Breast epithelium (tissue), 4 donors: ENCODE results near the gene ILRUN. TPM values are rescaled to one million over a fixed set of nuclear protein-coding genes. Genes with fewer than 3 reads are reported as not detected.
"Not testable (repeated sequence)": the region's sequence is repeated elsewhere in the genome, so short reads cannot be mapped to it uniquely, and the experiment has no call there.

Experiments
- DNase-seq, 2 donors: peaks; one replicate each; pipeline ENCODE4 v3.0.0-alpha.2; 2019; ENCODE audit warnings: low spot score in 2 of 2
- H3K27ac ChIP-seq, 2 donors: fragments of 200-600 bp; sonication (generic) in 1 of 2; one replicate each; pipeline ENCODE4 v1.5.1; 2016 to 2019; ENCODE audit warnings: mild to moderate bottlenecking in 1 of 2
- H3K27me3 ChIP-seq, 2 donors: fragments of 200-600 bp; sonication (generic) in 1 of 2; one replicate each; pipeline versions ENCODE4 v1.5.1 to v1.6.0; 2017 to 2019; ENCODE audit warnings: control low read depth in 1 of 2, mild to moderate bottlenecking in 1 of 2
- H3K36me3 ChIP-seq: fragments of 200-600 bp; one replicate; pipeline ENCODE4 v1.5.1; 2019
- H3K4me1 ChIP-seq, 2 donors: fragments of 200-600 bp; sonication (generic); one replicate each; pipeline ENCODE4 v1.5.1; 2016 to 2019; ENCODE audit warnings: control low read depth in 1 of 2
- H3K4me3 ChIP-seq, 3 donors: fragments of 200-600 bp; sonication (generic); 1 replicate in 2 of 3; 2 replicates in 1 of 3; pipeline ENCODE4 v1.5.1; 2016 to 2019; ENCODE audit warnings: mild to moderate bottlenecking in 3 of 3, moderate library complexity in 2 of 3
- H3K9me3 ChIP-seq, 2 donors: fragments of 200-600 bp; sonication (generic) in 1 of 2; one replicate each; pipeline ENCODE4 v1.5.1; 2016 to 2019; ENCODE audit warnings: control low read depth in 1 of 2
- POLR2A ChIP-seq: fragments of 450-650 bp; IDR thresholded peaks from one replicate; pipeline ENCODE4 v1.6.1; 2016; ENCODE audit warnings: antibody characterized with exemption, mild to moderate bottlenecking, moderate library complexity
- POLR2AphosphoS5 ChIP-seq, 3 donors: sonication (generic); formaldehyde crosslinking; IDR thresholded peaks; one replicate each; pipeline ENCODE4 v1.6.1; 2017; ENCODE audit warnings: antibody characterized with exemption in 3 of 3
- intact Hi-C: fragments of 100-400 bp; cut with DNase I; formaldehyde crosslinking; loops from one replicate; pipeline ENCODE4 v1.15.1; 2023; ENCODE audit warnings: low total_unique reads
- total RNA-seq, 3 donors: library from RNA; depleted of rRNA; stranded (reverse); fragments of >200 nt; gene quantifications; one replicate each; pipeline ENCODE4 v1.1.0, GENCODE V29; 2016
- TF ChIP-seq, protein P1 (sequence below), 3 donors: fragments of 450-650 bp; IDR thresholded peaks; one replicate each; pipeline ENCODE4 v1.5.1; 2016 to 2017; ENCODE audit warnings: antibody characterized with exemption in 3 of 3, mild to moderate bottlenecking in 3 of 3, moderate library complexity in 3 of 3

ILRUN gene
- total RNA-seq, 3 donors from 2014 or later, result 58.3 to 87.1 (median 63.7) TPM

DNA sequence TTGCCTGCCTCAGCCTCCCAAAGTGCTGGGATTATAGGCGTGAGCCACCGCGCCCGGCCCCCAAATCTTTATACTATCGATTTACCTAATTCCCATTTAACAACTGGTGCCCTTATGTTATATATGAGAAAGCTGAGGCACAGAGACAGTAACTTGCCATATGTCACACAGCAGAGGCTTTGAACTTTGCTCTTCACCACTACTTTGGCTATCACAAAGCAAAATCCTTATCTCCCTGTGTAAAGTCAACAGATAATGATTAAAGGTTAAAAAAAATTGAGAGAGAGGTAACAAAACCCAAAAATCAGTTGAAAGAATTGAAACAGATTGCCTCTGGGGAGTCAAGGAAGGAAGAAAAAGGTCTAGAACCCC is 22.3 kb downstream of the ILRUN start:
- DNase-seq, result no peak
- intact Hi-C loops, result no loop called here
- no peaks in the 10 kb centered on the region for H3K27me3 ChIP-seq
- H3K36me3 ChIP-seq, result no peaks in the 10 kb centered on the region
- TF ChIP-seq POLR2A (no peak), POLR2AphosphoS5 (IDR thresholded peaks at IDR 0.05) (no peak)
- TF ChIP-seq, protein P1, sequence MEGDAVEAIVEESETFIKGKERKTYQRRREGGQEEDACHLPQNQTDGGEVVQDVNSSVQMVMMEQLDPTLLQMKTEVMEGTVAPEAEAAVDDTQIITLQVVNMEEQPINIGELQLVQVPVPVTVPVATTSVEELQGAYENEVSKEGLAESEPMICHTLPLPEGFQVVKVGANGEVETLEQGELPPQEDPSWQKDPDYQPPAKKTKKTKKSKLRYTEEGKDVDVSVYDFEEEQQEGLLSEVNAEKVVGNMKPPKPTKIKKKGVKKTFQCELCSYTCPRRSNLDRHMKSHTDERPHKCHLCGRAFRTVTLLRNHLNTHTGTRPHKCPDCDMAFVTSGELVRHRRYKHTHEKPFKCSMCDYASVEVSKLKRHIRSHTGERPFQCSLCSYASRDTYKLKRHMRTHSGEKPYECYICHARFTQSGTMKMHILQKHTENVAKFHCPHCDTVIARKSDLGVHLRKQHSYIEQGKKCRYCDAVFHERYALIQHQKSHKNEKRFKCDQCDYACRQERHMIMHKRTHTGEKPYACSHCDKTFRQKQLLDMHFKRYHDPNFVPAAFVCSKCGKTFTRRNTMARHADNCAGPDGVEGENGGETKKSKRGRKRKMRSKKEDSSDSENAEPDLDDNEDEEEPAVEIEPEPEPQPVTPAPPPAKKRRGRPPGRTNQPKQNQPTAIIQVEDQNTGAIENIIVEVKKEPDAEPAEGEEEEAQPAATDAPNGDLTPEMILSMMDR (IDR thresholded peaks at IDR 0.05), result no peak
- H3K9me3 ChIP-seq, result no peaks in the 10 kb centered on the region
- no peak overlapping the region for H3K4me3 ChIP-seq
- H3K4me1 ChIP-seq, result peaks cover 0 to 5% of the 10 kb centered on the region in 2 donors
- peak overlapping the region in 1 of 2 donors; percentile 33 for H3K27ac ChIP-seq

DNA sequence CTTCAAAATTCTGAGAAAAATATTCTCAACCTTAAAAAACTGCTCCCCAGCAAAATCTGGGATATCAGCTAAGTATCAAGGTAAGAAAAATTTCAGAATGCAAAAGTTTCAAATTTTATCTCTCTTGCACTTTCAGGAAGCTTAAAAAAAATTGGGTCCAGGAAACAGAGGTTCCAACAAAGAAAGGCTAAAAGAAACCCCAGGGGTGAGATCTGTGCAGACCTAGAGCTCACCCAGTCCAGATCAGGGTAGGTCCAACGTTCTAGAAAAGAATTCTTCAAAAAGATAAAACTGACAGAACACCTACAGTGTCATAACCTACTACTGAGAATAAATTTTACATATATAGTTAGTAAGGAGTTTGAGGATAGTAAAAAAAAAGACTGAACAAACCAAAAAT is 23.5 kb downstream of the ILRUN start:
- TF ChIP-seq POLR2AphosphoS5 (IDR thresholded peaks at IDR 0.05) (no peak), POLR2A (no peak)
- TF ChIP-seq, protein P1 (IDR thresholded peaks at IDR 0.05), result no peak
- DNase-seq, result no peak
- no peaks in the 10 kb centered on the region for H3K36me3 ChIP-seq
- H3K4me3 ChIP-seq, result no peak overlapping the region
- H3K9me3 ChIP-seq, result no peaks in the 10 kb centered on the region
- no peaks in the 10 kb centered on the region for H3K27me3 ChIP-seq
- H3K4me1 ChIP-seq, result peaks cover 0 to 5% of the 10 kb centered on the region in 2 donors
- H3K27ac ChIP-seq, result peak overlapping the region; percentile 33 to 48
- intact Hi-C loops, result no loop called here

DNA sequence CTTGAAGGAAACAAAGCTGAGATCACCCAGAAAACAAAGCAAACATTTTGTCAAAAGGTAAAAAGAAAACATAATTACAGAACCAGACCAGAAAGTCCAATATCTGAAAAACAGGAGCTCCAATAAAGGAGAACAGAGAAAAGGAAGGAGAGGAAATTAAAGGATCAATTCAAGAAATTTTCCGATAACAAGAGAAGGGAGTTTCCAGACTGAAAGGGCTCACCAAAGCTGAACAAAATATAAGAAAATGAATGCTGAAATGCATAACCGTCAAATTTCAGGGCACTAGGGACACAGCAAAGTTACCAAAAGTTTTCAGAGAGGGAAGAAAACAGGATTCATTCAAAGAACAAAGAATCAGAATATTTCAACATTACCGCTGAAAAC is 23.9 kb downstream of the ILRUN start:
- Histone ChIP-seq H3K4me1 (peaks cover 0 to 5% of the 10 kb centered on the region in 2 donors), H3K27me3 (no peaks in the 10 kb centered on the region), H3K27ac (peak overlapping the region in 1 of 2 donors; percentile 33), H3K36me3 (no peaks in the 10 kb centered on the region), H3K4me3 (no peak overlapping the region), H3K9me3 (no peaks in the 10 kb centered on the region)
- TF ChIP-seq, protein P1 (IDR thresholded peaks at IDR 0.05), result no peak
- TF ChIP-seq POLR2A (no peak), POLR2AphosphoS5 (IDR thresholded peaks at IDR 0.05) (no peak)
- intact Hi-C loops, result no loop called here
- DNase-seq, result no peak

DNA sequence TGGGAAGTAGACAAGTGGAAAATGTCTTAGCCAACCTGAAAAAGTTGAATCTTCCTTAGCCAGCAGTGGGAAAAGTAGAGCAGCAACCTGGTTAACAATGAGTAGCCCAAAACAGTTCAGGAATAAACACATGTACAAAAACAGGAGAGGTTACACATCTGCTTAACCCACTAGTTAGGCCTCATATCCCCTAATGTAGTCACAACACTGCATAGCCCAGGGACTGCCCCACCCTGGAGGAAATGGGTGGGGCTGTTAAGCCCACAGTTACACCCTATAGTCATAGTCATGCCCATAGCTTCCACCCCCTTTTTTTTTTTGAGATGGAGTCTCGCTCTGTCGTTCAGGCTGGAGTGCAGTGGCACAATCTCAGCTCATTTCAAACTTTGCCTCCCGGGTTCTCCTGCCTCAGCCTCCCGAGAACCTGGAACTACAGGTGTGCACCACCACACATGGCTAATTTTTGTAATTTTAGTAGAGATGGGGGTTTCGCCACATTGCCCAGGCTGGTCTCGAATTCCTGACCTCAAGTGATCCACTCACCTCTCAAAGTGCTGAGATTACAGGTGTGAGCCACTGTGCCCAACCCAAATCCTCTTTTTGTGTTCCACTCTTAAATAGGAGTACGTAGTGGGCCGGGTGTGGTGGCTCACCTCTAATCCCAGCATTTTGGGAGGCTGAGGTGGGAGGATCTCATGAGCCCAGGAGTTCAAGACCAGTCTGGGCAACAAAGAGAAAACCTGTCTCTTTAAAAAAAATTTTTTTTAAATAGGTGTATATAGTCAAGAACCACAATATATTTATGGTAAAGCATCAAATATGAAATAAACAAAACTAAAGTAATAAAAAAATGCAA is 24.5 kb downstream of the ILRUN start:
- H3K4me3 ChIP-seq, result no peak overlapping the region
- H3K9me3 ChIP-seq, result no peaks in the 10 kb centered on the region
- TF ChIP-seq, protein P1 (IDR thresholded peaks at IDR 0.05), result no peak
- TF ChIP-seq POLR2AphosphoS5 (IDR thresholded peaks at IDR 0.05) (no peak), POLR2A (no peak)
- H3K27me3 ChIP-seq, result no peaks in the 10 kb centered on the region
- peak overlapping the region; percentile 17 to 28 for H3K27ac ChIP-seq
- intact Hi-C loops, result no loop called here
- no peaks in the 10 kb centered on the region for H3K36me3 ChIP-seq
- peaks cover 0 to 5% of the 10 kb centered on the region in 2 donors for H3K4me1 ChIP-seq
- DNase-seq, result no peak

DNA sequence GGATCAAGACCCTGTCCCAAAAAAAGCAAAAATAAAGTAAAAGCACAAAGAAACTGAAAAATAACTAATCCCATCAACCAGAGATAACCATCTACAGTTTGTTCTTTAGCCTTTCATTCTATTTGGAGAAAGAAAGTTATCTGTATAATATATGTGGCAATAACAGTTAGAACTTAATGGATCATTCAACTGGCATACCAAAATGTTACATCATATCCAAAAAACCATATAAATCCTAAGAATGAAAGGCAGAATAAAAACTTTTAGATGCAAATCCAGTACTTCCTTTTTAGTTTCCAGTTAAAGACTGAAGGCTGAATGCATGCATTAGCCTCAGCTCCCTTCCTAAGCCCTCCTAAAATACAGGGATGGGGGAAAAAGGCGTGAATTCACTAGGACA is 25.2 kb downstream of the ILRUN start:
- no peaks in the 10 kb centered on the region for H3K36me3 ChIP-seq
- H3K4me3 ChIP-seq, result no peak overlapping the region
- intact Hi-C loops, result no loop called here
- H3K9me3 ChIP-seq, result no peaks in the 10 kb centered on the region
- H3K27me3 ChIP-seq, result no peaks in the 10 kb centered on the region
- TF ChIP-seq, protein P1 (IDR thresholded peaks at IDR 0.05), result no peak
- no peak for TF ChIP-seq POLR2A
- no peak for TF ChIP-seq POLR2AphosphoS5 (IDR thresholded peaks at IDR 0.05)
- H3K4me1 ChIP-seq, result peaks cover 0 to 5% of the 10 kb centered on the region in 2 donors
- DNase-seq, result no peak
- peak overlapping the region; percentile 17 to 28 for H3K27ac ChIP-seq

DNA sequence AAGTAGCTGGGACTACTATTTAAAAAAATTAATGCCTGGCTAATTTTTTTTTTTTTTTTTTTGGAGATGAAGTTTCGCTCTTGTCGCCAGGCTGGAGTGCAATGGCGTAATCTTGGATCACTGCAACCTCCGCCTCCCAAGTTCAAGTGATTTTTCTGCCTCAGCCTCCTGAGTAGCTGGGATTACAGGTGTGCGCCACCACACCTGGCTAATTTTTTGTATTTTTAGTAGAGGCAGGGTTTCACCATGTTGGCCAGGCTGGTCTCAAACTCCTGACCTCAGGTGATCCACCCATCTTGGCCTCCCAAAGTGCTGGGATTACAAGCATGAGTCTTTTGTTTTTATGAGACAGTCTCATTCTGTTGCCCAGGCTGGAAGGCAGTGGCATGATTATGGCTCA is 27.8 kb downstream of the ILRUN start:
- H3K27ac ChIP-seq, H3K4me3 ChIP-seq, intact Hi-C loops, H3K9me3 ChIP-seq, H3K36me3 ChIP-seq, DNase-seq, H3K27me3 ChIP-seq: not testable (repeated sequence)
- H3K4me1 ChIP-seq, result peaks cover 0 to 14% of the 10 kb centered on the region in 2 donors
